A673 (cell line): ENCODE data around the gene GPR37L1. TPM values are rescaled to one million over a fixed set of nuclear protein-coding genes. Genes with fewer than 3 reads are reported as not detected.
"Not testable (repeated sequence)": the region's sequence is repeated elsewhere in the genome, so short reads cannot be mapped to it uniquely, and the experiment has no call there.

Source experiments
- BruUV-seq: library from RNA; stranded (reverse); fragments of 400-500 nt; replicated peaks from 2 replicates; lab custom pipeline; 2021; lab: Mats Ljungman, UMichigan
- CTCF ChIA-PET: fragments of 300-600 bp; sonication (Branson Sonifier 250); formaldehyde crosslinking; loops from one replicate; lab custom pipeline; 2022; ENCODE audit warnings: antibody characterized with exemption; lab: Charles Lee
- POLR2A ChIA-PET: fragments of 300-600 bp; sonication (Branson Sonifier 250); formaldehyde crosslinking; loops from one replicate; lab custom pipeline; 2022; ENCODE audit warnings: antibody characterized with exemption; ENCODE audit not compliant: low non-redundant PET; lab: Charles Lee
- DNase-seq: peaks from one replicate; pipeline ENCODE4 v3.0.0-alpha.2; 2015; ENCODE audit warnings: low spot score
- H3K27ac ChIP-seq: fragments of 200-600 bp; sonication (generic); 2 replicates; pipeline ENCODE4 v1.5.1; 2016; ENCODE audit warnings: mixed run types, low read depth, mild to moderate bottlenecking, mixed read lengths, antibody characterized with exemption, low read length; ENCODE audit not compliant: poor library complexity, severe bottlenecking
- H3K27me3 ChIP-seq: fragments of 200-600 bp; sonication (generic); replicated peaks from 2 replicates; pipeline ENCODE4 v1.6.1; 2017; ENCODE audit warnings: mixed run types, low read depth, mild to moderate bottlenecking, mixed read lengths, antibody characterized with exemption, low read length; ENCODE audit not compliant: insufficient read depth, poor library complexity
- H3K36me3 ChIP-seq: fragments of 200-600 bp; sonication (generic); 2 replicates; pipeline ENCODE4 v1.6.1; 2016; ENCODE audit warnings: mixed run types, mild to moderate bottlenecking, mixed read lengths, antibody characterized with exemption, low read length; ENCODE audit not compliant: insufficient read depth, poor library complexity, severe bottlenecking
- H3K4me1 ChIP-seq: fragments of 200-600 bp; sonication (generic); 2 replicates; pipeline ENCODE4 v1.6.1; 2017; ENCODE audit warnings: mixed run types, mild to moderate bottlenecking, mixed read lengths, antibody characterized with exemption, low read length; ENCODE audit not compliant: insufficient read depth, poor library complexity, severe bottlenecking
- H3K4me3 ChIP-seq: fragments of 200-600 bp; sonication (generic); 2 replicates; pipeline ENCODE4 v1.5.1; 2016; ENCODE audit warnings: low read depth, mixed run types, mild to moderate bottlenecking, mixed read lengths, low read length; ENCODE audit not compliant: poor library complexity, severe bottlenecking
- H3K9me3 ChIP-seq: fragments of 200-600 bp; sonication (generic); 2 replicates; pipeline ENCODE4 v1.6.1; 2016; ENCODE audit warnings: mixed run types, low read depth, mild to moderate bottlenecking, mixed read lengths, antibody characterized with exemption, low read length; ENCODE audit not compliant: poor library complexity, severe bottlenecking
- EZH2 ChIP-seq: fragments of 200-600 bp; sonication (generic); IDR thresholded peaks from 2 replicates; pipeline ENCODE4 v1.6.1; 2017; ENCODE audit warnings: borderline replicate concordance, low read depth, mild to moderate bottlenecking, mixed read lengths, antibody characterized with exemption, low read length; ENCODE audit not compliant: poor library complexity, severe bottlenecking
- intact Hi-C: fragments of 100-400 bp; cut with micrococcal nuclease; formaldehyde crosslinking; loops from one replicate; pipeline ENCODE4 v1.10.0; 2022; ENCODE audit not compliant: unreplicated experiment
- total RNA-seq: library from RNA; stranded (reverse); gene quantifications from 2 replicates; pipeline ENCODE4 v1.2.3, GENCODE V29; 2021
- TF ChIP-seq, protein P1 (sequence below): fragments of 300-800, 200-600 bp; sonication (generic); conservative IDR thresholded peaks from 2 replicates; pipeline ENCODE4 v1.5.1; 2017; ENCODE audit warnings: low read depth, mild to moderate bottlenecking, antibody characterized with exemption, low read length, moderate library complexity, mixed read lengths

The GPR37L1 gene
- total RNA-seq, 1 experiment from 2014 or later = not detected

DNA sequence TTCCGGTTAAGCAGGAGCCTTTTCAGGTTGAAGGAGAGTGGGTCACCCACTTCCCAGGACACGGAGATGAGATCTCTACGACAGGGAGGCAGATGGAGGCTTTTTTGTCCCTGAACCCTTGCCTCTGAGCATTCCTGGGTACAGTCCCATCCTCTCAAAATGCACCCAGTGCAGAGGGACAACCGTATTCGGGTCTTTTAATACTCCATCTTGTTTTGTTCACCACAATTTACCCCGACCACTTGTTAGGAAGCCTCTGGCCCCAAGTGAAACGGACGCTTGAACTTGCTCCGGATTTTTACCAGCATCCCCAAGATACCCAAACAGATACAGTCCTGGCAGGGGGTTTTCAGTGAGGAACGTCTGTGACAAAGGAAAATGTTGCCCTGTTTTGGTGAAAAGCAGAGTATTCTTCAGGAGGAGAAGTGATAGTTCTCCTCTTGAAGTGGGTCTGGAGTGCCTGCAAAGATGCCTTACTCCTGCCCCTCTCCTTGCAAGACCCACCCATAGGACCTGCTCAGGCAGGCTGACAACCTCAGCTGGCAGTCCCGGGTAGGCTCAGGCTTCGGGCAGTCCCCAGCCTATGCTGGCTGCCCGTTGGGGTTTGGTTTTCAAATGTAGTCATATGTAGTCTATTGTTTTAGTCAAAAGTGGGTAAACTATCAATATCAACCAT is 22.5 kb downstream of the GPR37L1 start:
- H3K36me3 ChIP-seq = no peaks in the 10 kb centered on the region
- POLR2A ChIA-PET = no interaction called here
- CTCF ChIA-PET = no interaction called here
- intact Hi-C loops = no loop called here
- H3K9me3 ChIP-seq = no peaks in the 10 kb centered on the region
- TF ChIP-seq, protein P1, sequence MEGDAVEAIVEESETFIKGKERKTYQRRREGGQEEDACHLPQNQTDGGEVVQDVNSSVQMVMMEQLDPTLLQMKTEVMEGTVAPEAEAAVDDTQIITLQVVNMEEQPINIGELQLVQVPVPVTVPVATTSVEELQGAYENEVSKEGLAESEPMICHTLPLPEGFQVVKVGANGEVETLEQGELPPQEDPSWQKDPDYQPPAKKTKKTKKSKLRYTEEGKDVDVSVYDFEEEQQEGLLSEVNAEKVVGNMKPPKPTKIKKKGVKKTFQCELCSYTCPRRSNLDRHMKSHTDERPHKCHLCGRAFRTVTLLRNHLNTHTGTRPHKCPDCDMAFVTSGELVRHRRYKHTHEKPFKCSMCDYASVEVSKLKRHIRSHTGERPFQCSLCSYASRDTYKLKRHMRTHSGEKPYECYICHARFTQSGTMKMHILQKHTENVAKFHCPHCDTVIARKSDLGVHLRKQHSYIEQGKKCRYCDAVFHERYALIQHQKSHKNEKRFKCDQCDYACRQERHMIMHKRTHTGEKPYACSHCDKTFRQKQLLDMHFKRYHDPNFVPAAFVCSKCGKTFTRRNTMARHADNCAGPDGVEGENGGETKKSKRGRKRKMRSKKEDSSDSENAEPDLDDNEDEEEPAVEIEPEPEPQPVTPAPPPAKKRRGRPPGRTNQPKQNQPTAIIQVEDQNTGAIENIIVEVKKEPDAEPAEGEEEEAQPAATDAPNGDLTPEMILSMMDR = no peak
- no peak for TF ChIP-seq EZH2
- peak overlapping the region; percentile 79 for H3K27ac ChIP-seq
- no peaks in the 10 kb centered on the region for H3K27me3 ChIP-seq
- no peaks in the 10 kb centered on the region for H3K4me1 ChIP-seq
- BruUV-seq = no TSS peak
- H3K4me3 ChIP-seq = peak overlapping the region; percentile 96
- no peak for DNase-seq

DNA sequence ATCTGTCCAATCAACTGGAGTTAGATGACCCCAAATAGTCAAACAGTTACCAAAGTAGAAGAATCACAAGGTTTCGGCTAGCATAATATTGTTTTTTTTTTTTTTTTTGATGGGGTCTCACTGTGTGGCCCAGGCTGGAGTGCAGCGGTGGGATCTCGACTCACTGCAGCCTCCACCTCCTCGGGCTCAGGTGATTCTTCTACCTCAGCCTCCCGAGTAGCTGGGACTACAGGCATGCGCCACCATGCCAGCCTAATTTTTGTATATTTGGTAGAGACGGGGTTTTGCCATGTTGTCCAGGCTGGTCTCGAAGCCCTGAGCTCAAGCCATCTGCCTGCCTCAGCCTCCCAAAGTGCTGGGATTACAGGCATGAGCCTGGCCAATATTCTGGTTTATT is 23.0 kb downstream of the GPR37L1 start:
- H3K27ac ChIP-seq, H3K9me3 ChIP-seq, H3K4me1 ChIP-seq, intact Hi-C loops, H3K27me3 ChIP-seq, DNase-seq, H3K4me3 ChIP-seq, BruUV-seq, POLR2A ChIA-PET, H3K36me3 ChIP-seq: not testable (repeated sequence)
- CTCF ChIA-PET = interaction anchor here (0.6 kb wide), 1 partner anchor 574 kb away, joined by 7 read pairs; no protein-coding TSS in a partner anchor

DNA sequence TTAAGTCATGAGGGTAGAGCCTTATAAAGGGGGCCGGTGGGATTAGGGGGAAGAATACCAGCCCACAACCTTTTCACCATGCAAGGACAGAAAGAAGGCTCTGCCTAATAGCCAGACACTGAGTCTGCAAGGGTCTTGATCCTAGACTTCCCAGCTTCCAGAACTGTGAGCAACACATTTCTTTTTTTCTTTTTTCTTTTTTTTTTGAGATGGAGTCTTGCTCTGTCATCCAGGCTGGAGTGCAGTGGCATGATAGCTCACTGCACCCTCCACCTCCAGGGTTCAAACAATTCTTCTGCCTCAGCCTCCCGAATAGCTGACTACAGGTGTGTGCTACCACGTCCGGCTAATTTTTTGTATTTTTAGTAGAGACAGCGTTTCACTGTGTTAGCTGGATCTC is 23.6 kb downstream of the GPR37L1 start:
- intact Hi-C loops = no loop called here
- BruUV-seq = no TSS peak
- no peak overlapping the region for H3K27ac ChIP-seq
- POLR2A ChIA-PET = no interaction called here
- H3K36me3 ChIP-seq = no peaks in the 10 kb centered on the region
- no peak overlapping the region for H3K4me3 ChIP-seq
- H3K4me1 ChIP-seq = no peaks in the 10 kb centered on the region
- no peak for DNase-seq
- TF ChIP-seq, protein P1 = no peak
- TF ChIP-seq EZH2 = no peak
- H3K9me3 ChIP-seq = no peaks in the 10 kb centered on the region
- H3K27me3 ChIP-seq = no peaks in the 10 kb centered on the region
- CTCF ChIA-PET = interaction anchor here (0.6 kb wide), 1 partner anchor 573 kb away, joined by 7 read pairs; no protein-coding TSS in a partner anchor

DNA sequence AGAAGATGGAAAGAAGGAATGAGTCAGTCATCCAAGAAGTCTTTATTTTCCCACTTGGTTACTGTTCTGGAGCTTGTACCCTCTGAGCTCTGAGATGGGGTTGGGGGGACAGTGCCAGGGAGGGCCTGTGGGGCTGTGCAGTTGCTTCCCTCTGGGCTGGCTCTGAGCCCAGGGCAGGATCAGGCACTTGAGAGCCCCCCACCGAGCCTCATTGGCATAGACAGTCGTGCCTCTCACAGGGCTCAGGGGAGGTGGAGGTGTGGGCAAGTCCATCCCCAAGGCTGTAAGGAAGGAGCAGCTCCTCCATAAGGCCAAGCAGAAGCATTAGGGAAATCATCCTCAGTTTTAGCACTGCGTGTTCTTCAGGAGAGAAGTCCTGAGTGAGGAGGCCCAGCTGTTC is 24.3 kb downstream of the GPR37L1 start:
- H3K4me3 ChIP-seq = no peak overlapping the region
- no peaks in the 10 kb centered on the region for H3K4me1 ChIP-seq
- no peaks in the 10 kb centered on the region for H3K27me3 ChIP-seq
- no peak for DNase-seq
- BruUV-seq = no TSS peak
- ChIA-PET POLR2A (no interaction called here), CTCF (no interaction called here)
- no peaks in the 10 kb centered on the region for H3K36me3 ChIP-seq
- no peaks in the 10 kb centered on the region for H3K9me3 ChIP-seq
- intact Hi-C loops = no loop called here
- no peak for TF ChIP-seq EZH2
- TF ChIP-seq, protein P1 = no peak
- no peak overlapping the region for H3K27ac ChIP-seq
